Type B pancreatic cell (in vitro differentiated cells): ENCODE data around the gene FCHSD1. TPM values are rescaled to one million over a fixed set of nuclear protein-coding genes. Genes with fewer than 3 reads are reported as not detected.
A peak's percentile ranks its signal among the peaks of the same experiment; 100 is the strongest.
"Not testable (repeated sequence)": the region's sequence is repeated elsewhere in the genome, so short reads cannot be mapped to it uniquely, and the experiment has no call there.

ENCODE experiments used
- DNase-seq: peaks from one replicate; pipeline ENCODE4 v3.0.0; 2021; ENCODE audit warnings: mixed read lengths; ENCODE audit not compliant: unreplicated experiment; ENCODE audit errors: extremely low spot score
- H3K27ac Mint-ChIP-seq: 2 replicates; pipeline ENCODE4 v1.8.0; 2021; ENCODE audit warnings: mild to moderate bottlenecking, mixed read lengths
- H3K27me3 Mint-ChIP-seq: 2 replicates; pipeline ENCODE4 v1.8.0; 2021; ENCODE audit warnings: mixed read lengths
- H3K36me3 Mint-ChIP-seq: 2 replicates; pipeline ENCODE4 v1.8.0; 2021; ENCODE audit warnings: mixed read lengths
- H3K4me1 Mint-ChIP-seq: one replicate; pipeline ENCODE4 v1.8.0; 2021; ENCODE audit warnings: mixed read lengths; ENCODE audit not compliant: unreplicated experiment
- H3K4me3 Mint-ChIP-seq: 2 replicates; pipeline ENCODE4 v1.8.0; 2021; ENCODE audit warnings: mild to moderate bottlenecking, mixed read lengths
- H3K9me3 Mint-ChIP-seq: 2 replicates; pipeline ENCODE4 v1.8.0; 2021; ENCODE audit warnings: mixed read lengths
- CTCF ChIP-seq: fragments of 200-600 bp; sonication (generic); conservative IDR thresholded peaks from 2 replicates; pipeline ENCODE4 v1.5.0; 2021; ENCODE audit warnings: antibody characterized with exemption, mild to moderate bottlenecking
- total RNA-seq: library from RNA; stranded (reverse); gene quantifications from 2 replicates; pipeline ENCODE4 v1.2.1, GENCODE V29; 2021; ENCODE audit warnings: low replicate concordance

The FCHSD1 gene
- total RNA-seq, 1 donor from 2014 or later: 29.4 TPM

GRCh38 chr5:141617682-141618029 lies 33.6 kb downstream of the FCHSD1 start:
- Mint-ChIP-seq H3K4me1 (peaks cover 28% of the 10 kb centered on the region), H3K36me3 (peaks cover 10% of the 10 kb centered on the region), H3K9me3 (no peaks in the 10 kb centered on the region), H3K27ac (peak overlapping the region; percentile 98), H3K27me3 (no peaks in the 10 kb centered on the region), H3K4me3 (peak overlapping the region; percentile 97)
- no peak for TF ChIP-seq CTCF
- DNase-seq: no peak

- Mint-ChIP-seq H3K9me3 (no peaks in the 10 kb centered on the region), H3K27me3 (no peaks in the 10 kb centered on the region), H3K4me1 (peaks cover 28% of the 10 kb centered on the region), H3K4me3 (peak overlapping the region; percentile 97), H3K27ac (peak overlapping the region; percentile 98), H3K36me3 (peaks cover 10% of the 10 kb centered on the region)
- no peak for DNase-seq
- no peak for TF ChIP-seq CTCF
Measured at GRCh38 chr5:141617128-141617527, 34.1 kb downstream of the FCHSD1 start.

- Mint-ChIP-seq H3K27ac (no peak overlapping the region), H3K4me1 (peaks cover 32% of the 10 kb centered on the region), H3K36me3 (peaks cover 14% of the 10 kb centered on the region), H3K9me3 (no peaks in the 10 kb centered on the region), H3K4me3 (peak overlapping the region; percentile 97), H3K27me3 (no peaks in the 10 kb centered on the region)
- no peak for DNase-seq
- TF ChIP-seq CTCF: no peak
Measured at GRCh38 chr5:141615991-141616720, 35.1 kb downstream of the FCHSD1 start.

- Mint-ChIP-seq H3K4me3 (no peak overlapping the region), H3K27me3 (no peaks in the 10 kb centered on the region), H3K36me3 (peaks cover 14% of the 10 kb centered on the region), H3K9me3 (no peaks in the 10 kb centered on the region), H3K4me1 (peaks cover 32% of the 10 kb centered on the region), H3K27ac (no peak overlapping the region)
- no peak for TF ChIP-seq CTCF
- DNase-seq: no peak
Measured at GRCh38 chr5:141613344-141613743, 37.9 kb downstream of the FCHSD1 start.

DNA sequence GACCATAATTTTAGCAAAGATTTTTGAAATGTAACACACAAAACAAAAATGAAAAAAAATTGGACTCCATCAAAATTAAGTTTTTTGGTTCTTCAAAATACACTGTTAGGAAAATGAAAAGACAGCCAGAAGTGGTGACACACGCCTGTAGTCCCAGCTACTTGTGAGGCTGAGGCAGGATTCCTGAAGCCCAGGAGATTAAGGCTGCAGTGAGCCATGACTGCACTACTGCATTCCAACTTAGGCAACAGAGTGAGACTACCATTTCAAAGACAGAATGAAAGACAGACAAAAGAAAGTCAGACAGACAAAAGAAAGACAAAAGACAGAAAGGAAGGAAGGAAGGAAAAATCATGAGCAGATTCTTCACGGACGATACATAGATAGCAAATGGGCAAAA lies 39.9 kb downstream of the FCHSD1 start:
- Mint-ChIP-seq H3K9me3 (no peaks in the 10 kb centered on the region), H3K4me3 (no peak overlapping the region), H3K27ac (no peak overlapping the region), H3K4me1 (peaks cover 16% of the 10 kb centered on the region), H3K36me3 (peaks cover 17% of the 10 kb centered on the region), H3K27me3 (no peaks in the 10 kb centered on the region)
- no peak for DNase-seq
- TF ChIP-seq CTCF: no peak

DNA sequence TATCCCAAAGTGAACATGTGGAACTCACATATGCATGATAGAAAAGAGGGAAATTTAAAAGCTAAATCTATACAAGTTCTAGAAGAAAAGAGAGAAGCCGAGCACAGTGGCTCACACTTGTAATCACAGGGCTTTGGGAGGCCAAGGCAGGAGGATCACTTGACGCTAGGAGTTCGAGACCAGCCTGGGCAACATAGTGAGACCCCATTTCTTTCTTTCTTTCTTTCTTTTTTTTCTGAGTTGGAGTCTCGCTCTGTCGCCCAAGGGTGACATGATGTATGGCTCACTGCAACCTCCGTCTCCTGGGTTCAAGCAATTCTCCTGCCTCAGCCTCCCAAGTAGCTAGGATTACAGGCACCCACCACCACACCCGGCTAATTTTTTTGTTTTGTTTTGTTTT lies 41.3 kb downstream of the FCHSD1 start:
- Mint-ChIP-seq H3K27ac (peak overlapping the region; percentile 21), H3K4me1 (peaks cover 14% of the 10 kb centered on the region), H3K36me3 (peaks cover 11% of the 10 kb centered on the region)
- not testable (repeated sequence) for H3K27me3 Mint-ChIP-seq, DNase-seq, H3K9me3 Mint-ChIP-seq, H3K4me3 Mint-ChIP-seq
